ENCODE measurements around the gene DPYD. TPM values are rescaled to one million over a fixed set of nuclear protein-coding genes. Genes with fewer than 3 reads are reported as not detected.

DPYD gene
- total RNA-seq, 1 donor from 2014 or later, result 12.8 TPM

DNA sequence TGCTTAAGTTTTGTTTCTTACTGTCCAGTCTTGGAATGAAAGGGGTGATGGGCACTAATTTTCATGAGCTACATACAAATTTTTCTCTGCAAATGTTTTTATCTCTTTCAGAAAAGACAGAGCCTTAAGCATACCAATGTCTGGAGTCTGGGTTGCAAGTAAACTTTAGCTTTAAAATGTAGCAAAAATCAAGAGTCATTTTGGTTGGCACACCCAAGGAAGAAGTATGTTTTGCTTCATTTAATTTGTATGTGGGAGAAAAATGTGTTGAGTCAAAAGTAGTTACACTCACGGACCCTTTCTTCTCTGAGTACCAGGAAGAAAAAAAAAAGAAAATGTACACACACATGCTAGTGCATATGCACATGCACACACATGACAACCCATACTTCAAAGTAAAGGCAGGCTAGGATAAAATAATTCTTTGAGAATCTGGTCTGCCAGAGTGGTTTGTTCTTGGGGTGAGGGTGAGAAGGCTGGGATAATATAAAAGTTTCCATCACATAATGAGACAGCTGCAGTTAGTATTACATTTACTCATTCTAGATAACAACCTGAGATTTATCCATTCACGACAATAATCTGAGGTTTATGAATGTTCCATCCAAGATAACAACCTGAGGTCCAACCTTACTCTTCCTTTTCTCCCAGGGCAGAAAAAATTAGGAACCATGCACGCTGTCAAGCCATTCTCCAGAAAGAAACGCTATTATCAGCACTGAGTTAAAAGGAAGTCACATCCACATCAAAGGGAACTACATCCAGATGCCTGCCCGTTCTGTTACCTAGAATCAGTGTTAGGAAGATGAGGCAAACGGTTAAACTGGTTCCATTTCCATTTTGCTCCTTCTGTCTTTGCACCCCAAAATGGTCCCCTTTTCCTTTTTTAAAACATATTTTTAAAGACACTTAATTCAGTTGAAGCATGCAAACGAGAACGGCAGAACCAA is 9.3 kb downstream of the DPYD start:
- no peak overlapping the region for H3K4me3 Mint-ChIP-seq (ENCODE audit: unreplicated experiment)
- DNase-seq, result no peak
- H3K27ac Mint-ChIP-seq (ENCODE audit: unreplicated experiment), result no peak overlapping the region
- no peaks in the 10 kb centered on the region for H3K27me3 Mint-ChIP-seq (ENCODE audit: unreplicated experiment)
- H3K36me3 Mint-ChIP-seq (ENCODE audit: unreplicated experiment), result no peaks in the 10 kb centered on the region
- TF ChIP-seq CTCF (IDR thresholded peaks at IDR 0.05; ENCODE audit: partially characterized antibody, unreplicated experiment), result no peak
- H3K9me3 Mint-ChIP-seq (ENCODE audit: unreplicated experiment), result no peaks in the 10 kb centered on the region
- H3K4me1 Mint-ChIP-seq (ENCODE audit: low read depth, unreplicated experiment), result peaks cover 5% of the 10 kb centered on the region

DNA sequence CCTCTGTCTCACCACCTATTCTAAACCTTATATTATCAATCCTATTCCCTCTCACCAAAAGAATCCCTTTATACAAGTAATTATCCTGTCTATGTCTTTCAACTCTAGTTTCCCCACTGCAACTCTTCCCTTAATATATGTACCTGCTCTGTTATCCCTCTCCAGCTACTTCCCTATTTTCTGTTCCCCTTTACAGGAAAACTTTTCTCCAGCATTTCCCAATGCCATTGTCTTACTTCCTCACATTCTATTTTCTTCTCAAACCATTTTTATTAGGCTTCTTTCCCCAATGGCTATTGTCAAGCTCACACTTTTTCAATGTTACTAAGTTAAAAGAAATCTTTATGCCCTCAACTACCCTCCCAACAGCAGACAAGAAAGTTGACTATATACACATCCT is 11.6 kb downstream of the DPYD start:
- Mint-ChIP-seq H3K9me3 (ENCODE audit: unreplicated experiment) (no peaks in the 10 kb centered on the region), H3K4me1 (ENCODE audit: low read depth, unreplicated experiment) (peaks cover 5% of the 10 kb centered on the region), H3K36me3 (ENCODE audit: unreplicated experiment) (no peaks in the 10 kb centered on the region), H3K27me3 (ENCODE audit: unreplicated experiment) (no peaks in the 10 kb centered on the region), H3K27ac (ENCODE audit: unreplicated experiment) (no peak overlapping the region), H3K4me3 (ENCODE audit: unreplicated experiment) (no peak overlapping the region)
- no peak for TF ChIP-seq CTCF (IDR thresholded peaks at IDR 0.05; ENCODE audit: partially characterized antibody, unreplicated experiment)
- no peak for DNase-seq

DNA sequence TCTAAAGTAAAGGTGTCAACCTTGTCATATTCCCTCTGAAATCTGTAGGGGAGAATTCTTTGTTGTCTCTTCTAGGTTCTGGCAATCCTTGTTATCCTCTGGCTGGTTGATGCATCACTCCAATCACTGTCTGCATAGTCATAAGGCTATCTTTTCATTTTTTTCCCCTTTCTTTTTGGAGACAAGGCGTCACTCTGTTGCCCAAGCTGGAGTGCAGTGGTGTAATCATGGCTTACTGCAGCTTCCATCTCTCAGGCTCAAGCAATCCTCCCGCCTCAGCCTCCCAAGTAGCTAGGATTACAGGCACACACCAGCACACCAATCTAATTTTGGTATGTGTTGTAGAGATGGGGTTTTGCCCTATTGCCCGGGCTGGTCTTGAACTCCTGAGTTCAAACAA is 12.9 kb downstream of the DPYD start:
- Mint-ChIP-seq H3K27me3 (ENCODE audit: unreplicated experiment) (no peaks in the 10 kb centered on the region), H3K36me3 (ENCODE audit: unreplicated experiment) (no peaks in the 10 kb centered on the region), H3K4me3 (ENCODE audit: unreplicated experiment) (no peak overlapping the region), H3K27ac (ENCODE audit: unreplicated experiment) (no peak overlapping the region), H3K9me3 (ENCODE audit: unreplicated experiment) (no peaks in the 10 kb centered on the region), H3K4me1 (ENCODE audit: low read depth, unreplicated experiment) (no peaks in the 10 kb centered on the region)
- DNase-seq, result no peak
- TF ChIP-seq CTCF (IDR thresholded peaks at IDR 0.05; ENCODE audit: partially characterized antibody, unreplicated experiment), result no peak

GRCh38 chr1:97906567-97907241 is 14.1 kb downstream of the DPYD start:
- no peaks in the 10 kb centered on the region for H3K27me3 Mint-ChIP-seq (ENCODE audit: unreplicated experiment)
- no peak overlapping the region for H3K4me3 Mint-ChIP-seq (ENCODE audit: unreplicated experiment)
- DNase-seq, result no peak
- no peaks in the 10 kb centered on the region for H3K9me3 Mint-ChIP-seq (ENCODE audit: unreplicated experiment)
- no peaks in the 10 kb centered on the region for H3K36me3 Mint-ChIP-seq (ENCODE audit: unreplicated experiment)
- no peak overlapping the region for H3K27ac Mint-ChIP-seq (ENCODE audit: unreplicated experiment)
- no peaks in the 10 kb centered on the region for H3K4me1 Mint-ChIP-seq (ENCODE audit: low read depth, unreplicated experiment)
- no peak for TF ChIP-seq CTCF (IDR thresholded peaks at IDR 0.05; ENCODE audit: partially characterized antibody, unreplicated experiment)

All from glutamatergic neuron (in vitro differentiated cells).